Right atrium auricular region (tissue), 2 donors: ENCODE data around the gene TMEM184B. TPM values are rescaled to one million over a fixed set of nuclear protein-coding genes. Genes with fewer than 3 reads are reported as not detected.
"Not testable (repeated sequence)": the region's sequence is repeated elsewhere in the genome, so short reads cannot be mapped to it uniquely, and the experiment has no call there.

ENCODE experiments used
- DNase-seq: peaks from one replicate; pipeline ENCODE4 v3.0.0-alpha.2; 2019; ENCODE audit warnings: low spot score
- H3K27ac ChIP-seq, 2 donors: fragments of 200-600 bp; sonication (generic); 1 replicate in 1 of 2; 2 replicates in 1 of 2; pipeline ENCODE4 v1.5.1; 2016 to 2019
- H3K27me3 ChIP-seq, 2 donors: fragments of 200-600 bp; sonication (generic); one replicate each; pipeline versions ENCODE4 v1.5.1 to v1.6.0; 2017 to 2019
- H3K36me3 ChIP-seq: fragments of 200-600 bp; sonication (generic); one replicate; pipeline ENCODE4 v1.5.1; 2016
- H3K4me1 ChIP-seq, 2 donors: fragments of 200-600 bp; sonication (generic); one replicate each; pipeline versions ENCODE4 v1.5.1 to v1.6.0; 2017 to 2019
- H3K4me3 ChIP-seq, 2 donors: fragments of 200-600 bp; sonication (generic); 1 replicate in 1 of 2; 2 replicates in 1 of 2; pipeline ENCODE4 v1.5.1; 2017 to 2019; ENCODE audit warnings: mild to moderate bottlenecking in 1 of 2, moderate library complexity in 1 of 2
- H3K9me3 ChIP-seq, 2 donors: fragments of 200-600 bp; sonication (generic); one replicate each; pipeline ENCODE4 v1.5.1; 2019
- CTCF ChIP-seq, 2 donors: fragments of 200-600 bp; sonication (generic); IDR thresholded peaks; one replicate each; pipeline ENCODE4 v1.5.1; 2019; ENCODE audit warnings: antibody characterized with exemption in 2 of 2
- total RNA-seq, 2 donors: library from RNA; depleted of rRNA; stranded (reverse); fragments of >200 nt; gene quantifications; one replicate each; pipeline ENCODE4 v1.1.0, GENCODE V29; 2016

The TMEM184B gene
- total RNA-seq, 2 donors from 2014 or later, result 51.2 to 76.1 TPM

GRCh38 chr22:38186429-38186828, 86.4 kb downstream of the TMEM184B start:
- Histone ChIP-seq H3K36me3 (no peaks in the 10 kb centered on the region), H3K4me3 (no peak overlapping the region), H3K4me1 (no peaks in the 10 kb centered on the region), H3K9me3 (no peaks in the 10 kb centered on the region), H3K27me3 (no peaks in the 10 kb centered on the region), H3K27ac (no peak overlapping the region)
- TF ChIP-seq CTCF (IDR thresholded peaks at IDR 0.05), result no peak
- DNase-seq, result no peak

GRCh38 chr22:38184788-38185187, 88.0 kb downstream of the TMEM184B start:
- no peaks in the 10 kb centered on the region for H3K9me3 ChIP-seq
- no peak for DNase-seq
- no peak for TF ChIP-seq CTCF (IDR thresholded peaks at IDR 0.05)
- no peaks in the 10 kb centered on the region for H3K27me3 ChIP-seq
- no peaks in the 10 kb centered on the region for H3K36me3 ChIP-seq
- peaks cover 0 to 13% of the 10 kb centered on the region in 2 donors for H3K4me1 ChIP-seq
- no peak overlapping the region for H3K27ac ChIP-seq
- no peak overlapping the region for H3K4me3 ChIP-seq

- Histone ChIP-seq H3K36me3 (no peaks in the 10 kb centered on the region), H3K27me3 (no peaks in the 10 kb centered on the region), H3K4me1 (peaks cover 0 to 29% of the 10 kb centered on the region in 2 donors)
These were observed 91.2 kb downstream of the TMEM184B start, which contains the start of gene PLA2G6 for GRCh38 chr22:38181453-38182200. Gene PLA2G6, minus strand, starts transcription at chr22:38181830. Its CDS starts 12,404 bp downstream, at chr22:38169426.

GRCh38 chr22:38180841-38181452, 91.9 kb downstream of the TMEM184B start:
- H3K27me3 ChIP-seq, result no peaks in the 10 kb centered on the region
- no peak for DNase-seq
- TF ChIP-seq CTCF (IDR thresholded peaks at IDR 0.05), result no peak
- H3K9me3 ChIP-seq, result no peaks in the 10 kb centered on the region
- H3K4me3 ChIP-seq, result peak overlapping the region; percentile 41 to 65
- H3K36me3 ChIP-seq, result no peaks in the 10 kb centered on the region
- H3K27ac ChIP-seq, result peak overlapping the region; percentile 83 to 97
- H3K4me1 ChIP-seq, result peaks cover 0 to 34% of the 10 kb centered on the region in 2 donors

More at GRCh38 chr22:38181453-38182200, 91.2 kb downstream of the TMEM184B start, which contains the start of gene PLA2G6:
- peak within 1 kb of the TSS; percentile 83 to 97 for H3K27ac ChIP-seq
- peak; percentile 100 for DNase-seq
- no peak for TF ChIP-seq CTCF (IDR thresholded peaks at IDR 0.05)
- peak within 1 kb of the TSS; percentile 41 to 65 for H3K4me3 ChIP-seq
- no peaks in the 10 kb centered on the region for H3K9me3 ChIP-seq

GRCh38 chr22:38178605-38178937, 94.2 kb downstream of the TMEM184B start:
- not testable (repeated sequence) for H3K27me3 ChIP-seq, H3K4me3 ChIP-seq, H3K9me3 ChIP-seq, H3K36me3 ChIP-seq, DNase-seq
- peaks cover 0 to 48% of the 10 kb centered on the region in 2 donors for H3K4me1 ChIP-seq
- H3K27ac ChIP-seq, result peak overlapping the region; percentile 83 to 97

- H3K27ac ChIP-seq, result peak overlapping the region; percentile 83 to 97
- no peaks in the 10 kb centered on the region for H3K27me3 ChIP-seq
- peaks cover 0 to 53% of the 10 kb centered on the region in 2 donors for H3K4me1 ChIP-seq
- DNase-seq, result peak; percentile 73
- H3K9me3 ChIP-seq, result no peaks in the 10 kb centered on the region
- H3K36me3 ChIP-seq, result no peaks in the 10 kb centered on the region
- H3K4me3 ChIP-seq, result no peak overlapping the region
- no peak for TF ChIP-seq CTCF (IDR thresholded peaks at IDR 0.05)
These were observed 94.7 kb downstream of the TMEM184B start for GRCh38 chr22:38177926-38178604.

- Histone ChIP-seq H3K4me1 (peaks cover 0 to 58% of the 10 kb centered on the region in 2 donors), H3K27ac (peak overlapping the region; percentile 83 to 97)
- H3K36me3 ChIP-seq, H3K27me3 ChIP-seq, H3K4me3 ChIP-seq, H3K9me3 ChIP-seq, DNase-seq: not testable (repeated sequence)
These were observed 95.3 kb downstream of the TMEM184B start for GRCh38 chr22:38177571-38177925.
